H1 (cell line): Measurements from ENCODE around the gene LRRC4C. TPM values are rescaled to one million over a fixed set of nuclear protein-coding genes. Genes with fewer than 3 reads are reported as not detected.
"Not testable (repeated sequence)": the region's sequence is repeated elsewhere in the genome, so short reads cannot be mapped to it uniquely, and the experiment has no call there.

ENCODE experiments used
- CTCF ChIA-PET: fragments of 300-600 bp; sonication (Branson Sonifier 250); formaldehyde crosslinking; loops from one replicate; lab custom pipeline; 2021; ENCODE audit not compliant: partially characterized antibody; lab: Charles Lee
- POLR2A ChIA-PET: fragments of 300-600 bp; sonication (Branson Sonifier 250); formaldehyde crosslinking; loops from one replicate; lab custom pipeline; 2021; ENCODE audit warnings: inconsistent platforms; ENCODE audit not compliant: partially characterized antibody; lab: Charles Lee
- DNase-seq, 2 experiments: peaks; one replicate each; pipeline versions ENCODE4 v3.0.0 to v3.0.0-alpha.2; 2010 to 2022; ENCODE audit warnings: low spot score in 2 of 2, low read depth in 1 of 2, mixed read lengths in 1 of 2
- FAIRE-seq: peaks from 2 replicates; lab custom pipeline; 2011; peaks lifted over from hg19 to GRCh38; lab: Jason Lieb, UNC
- H2AFZ ChIP-seq: 2 replicates; pipeline ENCODE4 v1.8.1; 2012; ENCODE audit warnings: low read length, inconsistent platforms
- H2AK5ac ChIP-seq: 2 replicates; pipeline ENCODE4 v1.6.1; 2013; ENCODE audit warnings: low read depth, low read length
- H2BK120ac ChIP-seq: replicated peaks from 2 replicates; pipeline ENCODE3; 2013; ENCODE audit warnings: low read depth, low read length, inconsistent platforms
- H2BK12ac ChIP-seq: 2 replicates; pipeline ENCODE4 v1.6.1; 2013; ENCODE audit warnings: low read depth, low read length
- H2BK15ac ChIP-seq: 2 replicates; pipeline ENCODE4 v1.6.1; 2013; ENCODE audit warnings: low read length
- H2BK20ac ChIP-seq: 2 replicates; pipeline ENCODE4 v1.6.1; 2013; ENCODE audit warnings: low read length
- H2BK5ac ChIP-seq: 2 replicates; pipeline ENCODE4 v1.6.1; 2013; ENCODE audit warnings: low read depth, low read length
- H3K14ac ChIP-seq: 2 replicates; pipeline ENCODE4 v1.6.1; 2013; ENCODE audit warnings: inconsistent platforms; ENCODE audit not compliant: insufficient read length
- H3K18ac ChIP-seq: 2 replicates; pipeline ENCODE4 v1.6.1; 2013; ENCODE audit warnings: low read length; ENCODE audit errors: extremely low read depth
- H3K23ac ChIP-seq: 2 replicates; pipeline ENCODE4 v1.6.1; 2013; ENCODE audit warnings: inconsistent platforms; ENCODE audit not compliant: insufficient read length
- H3K23me2 ChIP-seq: 2 replicates; pipeline ENCODE4 v1.6.1; 2013; ENCODE audit warnings: low read depth, low read length
- H3K27ac ChIP-seq: 2 replicates; pipeline ENCODE4 v1.6.1; 2011; ENCODE audit warnings: low read depth, low read length, inconsistent platforms
- H3K27me3 ChIP-seq, 4 experiments: replicated peaks in 1 of 4; 1 replicate in 1 of 4; 2 replicates in 3 of 4; pipeline versions ENCODE4 v1.6.1 to v1.8.1; 2011 to 2013; ENCODE audit warnings: low read length in 3 of 4, mild to moderate bottlenecking in 3 of 4, inconsistent platforms in 2 of 4, mixed read lengths in 2 of 4, moderate library complexity in 1 of 4; ENCODE audit not compliant: control insufficient read depth in 3 of 4, insufficient read depth in 3 of 4; ENCODE audit errors: extremely low read depth in 1 of 4
- H3K36me3 ChIP-seq, 4 experiments: 2 replicates each; pipeline versions ENCODE4 v1.6.1 to v1.8.1; 2011 to 2013; ENCODE audit warnings: mild to moderate bottlenecking in 4 of 4, low read length in 3 of 4, moderate library complexity in 2 of 4, control low read depth in 1 of 4, inconsistent platforms in 1 of 4; ENCODE audit not compliant: insufficient read depth in 4 of 4, control insufficient read depth in 2 of 4
- H3K4ac ChIP-seq: replicated peaks from 2 replicates; pipeline ENCODE3; 2013; ENCODE audit warnings: low read length, low read depth, mixed read lengths, inconsistent platforms; ENCODE audit not compliant: insufficient read length
- H3K4me1 ChIP-seq, 4 experiments: replicated peaks in 1 of 4; 1 replicate in 1 of 4; 2 replicates in 3 of 4; pipeline versions ENCODE4 v1.6.1 to v1.8.1; 2011 to 2013; ENCODE audit warnings: low read length in 3 of 4, inconsistent platforms in 2 of 4, mixed read lengths in 1 of 4; ENCODE audit not compliant: insufficient read depth in 4 of 4, control insufficient read depth in 3 of 4
- H3K4me2 ChIP-seq, 2 experiments: 2 replicates each; pipeline versions ENCODE4 v1.6.1 to v1.8.1; 2011 to 2013; ENCODE audit warnings: low read depth in 2 of 2, low read length in 2 of 2, control low read depth in 1 of 2, inconsistent platforms in 1 of 2, mild to moderate bottlenecking in 1 of 2; ENCODE audit not compliant: insufficient read depth in 1 of 2
- H3K4me3 ChIP-seq, 4 experiments: fragments of 200-600, 300-600 bp in 1 of 4; sonication (generic), shearing (Covaris generic), sonication (Bioruptor Twin) in 1 of 4; 2 replicates each; pipeline versions ENCODE4 v1.5.1 to v1.8.1; 2011 to 2016; ENCODE audit warnings: low read length in 4 of 4, low read depth in 3 of 4, control low read depth in 2 of 4, inconsistent platforms in 2 of 4, mild to moderate bottlenecking in 2 of 4, mixed read lengths in 1 of 4, moderate library complexity in 1 of 4; ENCODE audit not compliant: insufficient read depth in 2 of 4; ENCODE audit errors: extremely low read depth in 1 of 4
- H3K56ac ChIP-seq: replicated peaks from 2 replicates; pipeline ENCODE3; 2013; ENCODE audit warnings: low read depth, mild to moderate bottlenecking, mixed read lengths, low read length, inconsistent platforms; ENCODE audit not compliant: insufficient read length
- H3K79me1 ChIP-seq: 2 replicates; pipeline ENCODE4 v1.6.1; 2013; ENCODE audit warnings: low read depth, low read length, control low read depth
- H3K79me2 ChIP-seq, 2 experiments: 2 replicates each; pipeline versions ENCODE4 v1.6.1 to v1.8.1; 2012 to 2013; ENCODE audit warnings: low read length in 2 of 2, mild to moderate bottlenecking in 2 of 2, inconsistent platforms in 1 of 2; ENCODE audit not compliant: insufficient read depth in 2 of 2, control insufficient read depth in 1 of 2
- H3K9ac ChIP-seq, 4 experiments: replicated peaks in 1 of 4; 1 replicate in 1 of 4; 2 replicates in 3 of 4; pipeline versions ENCODE4 v1.6.1 to v1.8.1; 2011 to 2013; ENCODE audit warnings: low read depth in 3 of 4, low read length in 3 of 4, control low read depth in 2 of 4, mild to moderate bottlenecking in 2 of 4, moderate library complexity in 2 of 4, inconsistent platforms in 1 of 4; ENCODE audit errors: extremely low read depth in 1 of 4
- H3K9me3 ChIP-seq, 2 experiments: 2 replicates each; pipeline versions ENCODE4 v1.6.1 to v1.8.1; 2012 to 2013; ENCODE audit warnings: mild to moderate bottlenecking in 2 of 2, moderate library complexity in 2 of 2, control low read depth in 1 of 2, inconsistent platforms in 1 of 2, low read depth in 1 of 2, low read length in 1 of 2, mixed read lengths in 1 of 2; ENCODE audit not compliant: insufficient read depth in 2 of 2
- H4K20me1 ChIP-seq, 2 experiments: replicated peaks in 1 of 2; 2 replicates each; pipeline versions ENCODE3 to v1.8.1; 2011 to 2013; ENCODE audit warnings: inconsistent platforms in 2 of 2, low read length in 2 of 2, mild to moderate bottlenecking in 1 of 2; ENCODE audit not compliant: insufficient read depth in 2 of 2, control insufficient read depth in 1 of 2
- H4K5ac ChIP-seq: 2 replicates; pipeline ENCODE4 v1.6.1; 2013; ENCODE audit warnings: low read length, low read depth, mixed read lengths, inconsistent platforms; ENCODE audit not compliant: insufficient read length
- H4K8ac ChIP-seq: 2 replicates; pipeline ENCODE4 v1.8.0; 2013; ENCODE audit warnings: mild to moderate bottlenecking, moderate library complexity, low read length, inconsistent platforms; ENCODE audit not compliant: insufficient read depth; ENCODE audit errors: extremely low read depth
- H4K91ac ChIP-seq: replicated peaks from 2 replicates; pipeline ENCODE3; 2013; ENCODE audit warnings: low read length, mixed read lengths, inconsistent platforms; ENCODE audit not compliant: insufficient read length
- WGBS, 2 experiments: shearing (Covaris generic) in 1 of 2; methylation state at CpG; one replicate each; pipeline versions ENCODE4 v1.1.6 to v1.1.7; 2013 to 2015; ENCODE audit warnings: low lambda C conversion rate in 2 of 2, mixed read lengths in 2 of 2, inconsistent platforms in 1 of 2, low coverage in 1 of 2, missing lambda C conversion rate in 1 of 2; ENCODE audit not compliant: insufficient replicate concordance in 2 of 2, insufficient coverage in 1 of 2, insufficient read length in 1 of 2; ENCODE audit errors: extremely low coverage in 1 of 2, missing lambda C conversion rate in 1 of 2; 5-methylcytosine and 5-hydroxymethylcytosine counted together
- polyA plus RNA-seq, 7 experiments: library from polyadenylated mRNA; depleted of rRNA in 3 of 7; stranded (reverse) in 5 of 7; unstranded in 2 of 7; fragments of >200 nt in 5 of 7; fragments of 200-250 nt in 2 of 7; gene quantifications; 1 replicate in 5 of 7; 2 replicates in 1 of 7; 4 replicates in 1 of 7; pipeline versions ENCODE4 v1.2.1 to v1.2.3, GENCODE V29; 2011 to 2013; ENCODE audit warnings: missing spikeins in 2 of 7, mixed read lengths in 2 of 7
- total RNA-seq: library from RNA; stranded (reverse); fragmentation: NEBNext Ultra II Directional; extraction: Animal tissue kit (Norgen Biotek cat#: 25700); gene quantifications from 2 replicates; pipeline ENCODE4 v1.2.1, GENCODE V29; 2021

Gene LRRC4C
- total and polyA plus RNA-seq, 2 of the 8 experiments (the other 6 are each of a cell fraction or from before 2014, with no cell fraction given) = 0.23 to 2.2 TPM

GRCh38 chr11:40910774-40911173, 548.7 kb downstream of the LRRC4C start:
- not testable (repeated sequence) for H3K36me3 ChIP-seq

More at GRCh38 chr11:40910774-40911173, 548.7 kb downstream of the LRRC4C start:
- H3K4me3 ChIP-seq, DNase-seq, H2BK120ac ChIP-seq, H3K23ac ChIP-seq, H3K56ac ChIP-seq, H4K20me1 ChIP-seq, H2AFZ ChIP-seq, H3K4ac ChIP-seq, H3K27me3 ChIP-seq, H3K18ac ChIP-seq, H2BK15ac ChIP-seq, H3K4me2 ChIP-seq, H3K79me1 ChIP-seq, H3K79me2 ChIP-seq, H3K9ac ChIP-seq, H4K91ac ChIP-seq, H3K23me2 ChIP-seq, H4K8ac ChIP-seq, H2BK12ac ChIP-seq, H4K5ac ChIP-seq, H3K27ac ChIP-seq, FAIRE-seq, H3K4me1 ChIP-seq, H3K14ac ChIP-seq, H2AK5ac ChIP-seq, H3K9me3 ChIP-seq, H2BK5ac ChIP-seq, H2BK20ac ChIP-seq, POLR2A ChIA-PET: not testable (repeated sequence)
- CTCF ChIA-PET = interaction anchor here (1.0 kb wide), 1 partner anchor 290 kb away, joined by 3 read pairs; no protein-coding TSS in a partner anchor
- 97% methylated on average over 3 of the region's 6 CpGs; no CpG with 5 or more reads in 1 of the 2 experiments for WGBS, 2 experiments
